Activated CD4-positive, alpha-beta memory T cell treated with anti-CD3 and anti-CD28 coated beads for 36 hours (primary cell): ENCODE results near the gene CFAP119. TPM values are rescaled to one million over a fixed set of nuclear protein-coding genes. Genes with fewer than 3 reads are reported as not detected.

Experiments
- CTCF ChIA-PET: fragments of 350-600 bp; sonication (Branson Sonifier 250); formaldehyde crosslinking; loops from one replicate; lab custom pipeline; 2021; ENCODE audit warnings: antibody characterized with exemption, inconsistent platforms; lab: Charles Lee
- POLR2A ChIA-PET: fragments of 350-600 bp; sonication (Branson Sonifier 250); formaldehyde crosslinking; loops from one replicate; lab custom pipeline; 2021; ENCODE audit warnings: antibody characterized with exemption; lab: Charles Lee
- DNase-seq: peaks from one replicate; pipeline ENCODE4 v3.0.0-alpha.2; 2020
- H3K27ac Mint-ChIP-seq: one replicate; pipeline ENCODE4 v1.8.0; 2021; ENCODE audit warnings: mixed read lengths
- H3K27me3 Mint-ChIP-seq: one replicate; pipeline ENCODE4 v1.8.0; 2021; ENCODE audit warnings: mixed read lengths
- H3K36me3 Mint-ChIP-seq: one replicate; pipeline ENCODE4 v1.8.0; 2021; ENCODE audit warnings: mixed read lengths
- H3K4me1 Mint-ChIP-seq: one replicate; pipeline ENCODE4 v1.8.0; 2021; ENCODE audit warnings: low read depth, mixed read lengths
- H3K4me3 Mint-ChIP-seq: one replicate; pipeline ENCODE4 v1.8.0; 2021; ENCODE audit warnings: mild to moderate bottlenecking, mixed read lengths
- H3K9me3 Mint-ChIP-seq: one replicate; pipeline ENCODE4 v1.8.0; 2021; ENCODE audit warnings: mixed read lengths
- intact Hi-C: fragments of 100-400 bp; cut with micrococcal nuclease; formaldehyde crosslinking; loops from one replicate; pipeline ENCODE4 v1.15.1; 2023
- total RNA-seq, 2 experiments: library from RNA; stranded (reverse); gene quantifications; one replicate each; pipeline ENCODE4 v1.2.3, GENCODE V29; 2021

Gene CFAP119
- total RNA-seq, 2 experiments from 2014 or later = 3.8 to 4.9 TPM

DNA sequence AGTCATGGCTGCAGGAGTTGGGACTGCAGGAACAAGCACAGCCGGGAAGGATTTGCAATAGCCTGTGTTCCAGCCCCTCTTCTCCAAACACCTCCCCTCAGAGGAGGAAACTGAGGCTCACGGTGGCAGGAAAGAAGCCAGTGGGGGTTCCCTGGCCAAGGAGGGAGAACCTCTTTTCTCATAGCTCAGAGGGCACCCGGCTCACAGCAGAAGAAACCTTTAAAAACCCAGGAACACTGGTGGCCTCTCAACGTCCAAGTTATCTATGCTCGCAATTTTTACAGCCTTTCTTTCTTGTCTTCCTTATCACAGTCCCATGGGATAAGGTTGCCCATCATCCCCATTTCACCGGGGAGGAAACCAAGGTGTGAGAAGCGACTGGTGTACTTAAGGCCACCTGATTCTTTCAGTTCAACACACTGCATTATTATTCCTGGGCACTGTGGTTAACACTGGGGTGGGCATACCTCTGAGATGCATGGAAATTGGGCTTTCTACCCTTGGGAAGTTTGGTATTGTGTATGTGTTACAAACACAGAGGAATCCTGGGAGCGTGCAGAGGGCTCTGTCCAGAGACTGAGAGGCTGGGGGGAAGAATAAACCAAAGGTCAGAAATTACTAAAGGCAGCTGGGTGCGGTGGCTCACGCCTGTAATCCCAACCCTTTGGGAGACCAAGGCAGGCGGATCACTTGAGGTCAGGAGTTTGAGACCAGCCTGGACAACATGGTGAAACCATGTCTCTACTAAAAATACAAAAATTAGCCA is 25.9 kb upstream of the CFAP119 start:
- CTCF ChIA-PET = interaction anchor here (1.0 kb wide), 2 partner anchors 18 to 26 kb away, joined by 3 to 4 read pairs; no protein-coding TSS in a partner anchor
- Mint-ChIP-seq H3K27me3 (peaks cover 4% of the 10 kb centered on the region), H3K4me1 (peaks cover 12% of the 10 kb centered on the region), H3K27ac (no peak overlapping the region), H3K9me3 (no peaks in the 10 kb centered on the region), H3K4me3 (peak overlapping the region; percentile 77), H3K36me3 (peaks cover 5% of the 10 kb centered on the region)
- DNase-seq = no peak
- intact Hi-C loops = loop anchor here (1.0 kb wide), 1 partner anchor 19 kb away; no protein-coding TSS in a partner anchor
- POLR2A ChIA-PET = interaction anchor here (1.0 to 1.2 kb wide), 2 partner anchors 11 to 18 kb away, joined by 3 read pairs; no protein-coding TSS in a partner anchor

DNA sequence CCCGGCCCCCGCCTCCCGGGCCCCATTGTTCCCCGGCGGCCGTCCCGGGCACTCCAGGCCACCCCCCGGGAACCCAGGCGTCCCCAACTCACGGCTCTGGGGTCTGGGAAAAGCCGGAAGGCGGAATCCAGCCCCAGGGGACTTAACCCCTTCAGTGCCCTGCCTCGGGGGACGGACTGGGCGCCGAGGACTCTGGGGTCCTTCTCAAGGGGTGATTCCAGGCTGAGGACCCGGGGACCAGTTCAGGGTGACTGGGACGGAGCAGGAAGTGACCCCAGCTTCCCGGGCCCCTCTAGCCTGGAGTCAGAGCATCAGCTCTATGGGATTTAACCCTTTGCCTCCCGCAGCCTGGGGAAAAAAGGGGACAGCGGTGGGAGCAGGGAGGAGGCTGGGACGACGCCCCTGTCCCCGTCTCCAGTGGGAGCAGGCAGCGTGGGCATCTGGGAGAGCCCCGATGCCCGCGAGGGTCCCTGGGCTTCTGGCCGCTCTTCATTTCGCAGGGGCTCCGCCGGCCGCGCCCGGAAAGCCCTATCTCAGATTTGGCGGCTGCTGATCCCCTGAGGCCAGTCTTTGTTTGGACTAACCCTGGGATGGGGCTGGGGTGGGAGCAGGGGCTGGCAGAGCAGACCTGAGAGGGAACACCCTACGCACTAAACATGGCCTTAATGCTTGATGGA is 25.2 kb upstream of the CFAP119 start, which contains the start of gene ZNF629:
ZNF629 (minus strand) TSS at position 270 of the 677 bp plus-strand sequence. CDS start 2,723 bp downstream, outside the sequence.
- Mint-ChIP-seq H3K27ac (no peak within 1 kb of the TSS), H3K9me3 (no peaks in the 10 kb centered on the region), H3K27me3 (peaks cover 4% of the 10 kb centered on the region), H3K4me1 (peaks cover 12% of the 10 kb centered on the region), H3K36me3 (peaks cover 5% of the 10 kb centered on the region), H3K4me3 (peak within 1 kb of the TSS; percentile 77)
- peak; percentile 31 for DNase-seq
- POLR2A ChIA-PET = interaction anchor here (1.0 to 1.2 kb wide), 2 partner anchors 10 to 18 kb away, joined by 3 read pairs; no protein-coding TSS in a partner anchor
- intact Hi-C loops = loop anchor here (1.0 kb wide), 1 partner anchor 19 kb away; no protein-coding TSS in a partner anchor
- CTCF ChIA-PET = interaction anchor here (1.0 kb wide), 2 partner anchors 18 to 27 kb away, joined by 3 to 4 read pairs; no protein-coding TSS in a partner anchor

GRCh38 chr16:30786115-30786935 is 24.5 kb upstream of the CFAP119 start:
- peaks cover 12% of the 10 kb centered on the region for H3K4me1 Mint-ChIP-seq
- H3K27ac Mint-ChIP-seq = no peak overlapping the region
- H3K36me3 Mint-ChIP-seq = peaks cover 5% of the 10 kb centered on the region
- peaks cover 4% of the 10 kb centered on the region for H3K27me3 Mint-ChIP-seq
- intact Hi-C loops = no loop called here
- H3K4me3 Mint-ChIP-seq = peak overlapping the region; percentile 77
- DNase-seq = peak; percentile 30
- CTCF ChIA-PET = interaction anchor here (1.0 kb wide), 2 partner anchors 19 to 28 kb away, joined by 3 to 4 read pairs; no protein-coding TSS in a partner anchor
- no peaks in the 10 kb centered on the region for H3K9me3 Mint-ChIP-seq
- POLR2A ChIA-PET = interaction anchor here (1.0 kb wide), 1 partner anchor 19 kb away, joined by 3 read pairs; no protein-coding TSS in a partner anchor

DNA sequence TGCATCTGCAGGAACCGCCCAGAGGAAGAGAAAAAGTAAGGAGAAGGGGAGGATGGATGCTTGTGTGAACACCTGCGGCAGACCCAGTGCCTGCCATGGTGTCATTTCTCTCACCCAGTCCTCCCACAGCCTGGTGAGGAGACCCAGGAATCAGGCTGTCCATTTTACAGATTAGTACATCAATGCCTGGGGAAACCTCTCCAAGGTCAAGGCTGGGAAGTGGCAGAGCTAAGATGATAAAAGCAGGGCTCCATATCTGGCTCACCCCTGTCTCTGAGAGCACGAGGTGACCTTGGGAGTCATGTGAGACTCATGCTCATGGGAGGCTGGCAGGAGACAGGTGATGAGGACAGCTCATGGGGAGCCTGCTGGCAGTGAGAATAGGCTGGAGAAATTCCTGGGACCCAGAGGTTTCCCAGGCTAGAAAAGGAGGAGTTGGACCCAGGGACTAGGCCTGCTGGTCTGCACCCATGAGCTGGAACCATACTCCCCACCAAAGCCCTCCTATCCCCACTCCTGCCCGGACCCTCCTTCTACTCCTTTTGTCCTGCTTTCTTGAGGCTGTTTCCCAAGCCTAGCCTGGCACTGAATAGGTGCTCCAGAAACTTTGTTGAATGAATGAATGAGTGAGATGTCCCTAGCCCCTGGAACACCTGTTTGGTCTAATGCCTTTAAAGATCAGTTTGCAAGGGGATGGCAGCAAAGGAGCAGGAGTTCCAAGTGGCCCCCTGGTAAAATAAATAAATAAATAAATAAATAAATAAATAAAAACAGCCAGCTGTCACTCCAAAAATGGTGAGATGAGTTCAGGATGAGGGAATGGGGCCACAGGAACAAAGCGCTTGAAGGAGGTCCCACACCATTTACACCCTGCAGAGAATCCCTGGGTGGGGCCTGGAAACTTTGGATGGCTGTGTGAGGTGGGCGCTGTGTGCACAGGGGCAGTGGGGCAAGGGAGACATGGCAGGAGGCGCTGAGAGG is 23.6 kb upstream of the CFAP119 start:
- intact Hi-C loops = no loop called here
- POLR2A ChIA-PET = interaction anchor here (0.6 kb wide), 1 partner anchor 157 kb away, joined by 4 read pairs; no protein-coding TSS in a partner anchor
- peaks cover 4% of the 10 kb centered on the region for H3K27me3 Mint-ChIP-seq
- DNase-seq = no peak
- CTCF ChIA-PET = interaction anchor here (0.6 to 1.3 kb wide), 2 partner anchors 29 to 80 kb away, joined by 3 to 6 read pairs; no protein-coding TSS in a partner anchor
- H3K36me3 Mint-ChIP-seq = peaks cover 5% of the 10 kb centered on the region
- no peaks in the 10 kb centered on the region for H3K9me3 Mint-ChIP-seq
- H3K4me3 Mint-ChIP-seq = peak overlapping the region; percentile 77
- H3K27ac Mint-ChIP-seq = no peak overlapping the region
- peaks cover 12% of the 10 kb centered on the region for H3K4me1 Mint-ChIP-seq

DNA sequence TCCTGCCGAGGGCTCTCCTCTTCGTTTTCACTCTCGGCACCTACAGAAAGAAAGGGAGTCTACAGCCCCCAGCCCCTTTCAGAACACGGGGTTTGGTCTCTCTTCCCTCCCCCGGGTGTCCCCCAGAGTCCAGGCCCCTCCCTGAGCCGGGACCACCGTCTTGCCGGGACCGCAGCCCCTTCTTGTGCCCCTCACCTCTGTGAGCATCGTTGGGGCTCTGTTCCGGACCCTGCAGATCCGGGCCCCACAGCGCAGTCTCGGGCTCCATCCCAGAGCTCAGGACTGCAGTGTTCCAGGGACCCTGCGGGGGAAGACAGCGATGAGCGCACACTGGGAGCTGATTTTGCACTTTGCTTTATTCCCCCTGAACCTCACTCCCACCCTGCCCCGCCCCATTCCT is 22.4 kb upstream of the CFAP119 start:
- CTCF ChIA-PET = interaction anchor here (1.0 to 1.9 kb wide), 2 partner anchors 30 to 158 kb away, joined by 3 to 7 read pairs; no protein-coding TSS in a partner anchor
- Mint-ChIP-seq H3K27me3 (peaks cover 4% of the 10 kb centered on the region), H3K9me3 (no peaks in the 10 kb centered on the region), H3K36me3 (peaks cover 5% of the 10 kb centered on the region), H3K4me3 (no peak overlapping the region), H3K27ac (no peak overlapping the region), H3K4me1 (peaks cover 12% of the 10 kb centered on the region)
- intact Hi-C loops = no loop called here
- DNase-seq = no peak
- POLR2A ChIA-PET = interaction anchor here (0.5 kb wide), 1 partner anchor 28 kb away, joined by 3 read pairs; no protein-coding TSS in a partner anchor

GRCh38 chr16:30783280-30784109 is 21.6 kb upstream of the CFAP119 start:
- Mint-ChIP-seq H3K9me3 (no peaks in the 10 kb centered on the region), H3K4me1 (peaks cover 12% of the 10 kb centered on the region), H3K27me3 (peaks cover 4% of the 10 kb centered on the region), H3K27ac (no peak overlapping the region), H3K4me3 (no peak overlapping the region), H3K36me3 (peaks cover 5% of the 10 kb centered on the region)
- CTCF ChIA-PET = interaction anchor here (1.0 to 1.9 kb wide), 2 partner anchors 31 to 158 kb away, joined by 3 to 7 read pairs; no protein-coding TSS in a partner anchor
- POLR2A ChIA-PET = interaction anchor here (0.5 to 1.2 kb wide), 2 partner anchors 22 to 28 kb away, joined by 3 read pairs; no protein-coding TSS in a partner anchor
- DNase-seq = no peak
- intact Hi-C loops = no loop called here

DNA sequence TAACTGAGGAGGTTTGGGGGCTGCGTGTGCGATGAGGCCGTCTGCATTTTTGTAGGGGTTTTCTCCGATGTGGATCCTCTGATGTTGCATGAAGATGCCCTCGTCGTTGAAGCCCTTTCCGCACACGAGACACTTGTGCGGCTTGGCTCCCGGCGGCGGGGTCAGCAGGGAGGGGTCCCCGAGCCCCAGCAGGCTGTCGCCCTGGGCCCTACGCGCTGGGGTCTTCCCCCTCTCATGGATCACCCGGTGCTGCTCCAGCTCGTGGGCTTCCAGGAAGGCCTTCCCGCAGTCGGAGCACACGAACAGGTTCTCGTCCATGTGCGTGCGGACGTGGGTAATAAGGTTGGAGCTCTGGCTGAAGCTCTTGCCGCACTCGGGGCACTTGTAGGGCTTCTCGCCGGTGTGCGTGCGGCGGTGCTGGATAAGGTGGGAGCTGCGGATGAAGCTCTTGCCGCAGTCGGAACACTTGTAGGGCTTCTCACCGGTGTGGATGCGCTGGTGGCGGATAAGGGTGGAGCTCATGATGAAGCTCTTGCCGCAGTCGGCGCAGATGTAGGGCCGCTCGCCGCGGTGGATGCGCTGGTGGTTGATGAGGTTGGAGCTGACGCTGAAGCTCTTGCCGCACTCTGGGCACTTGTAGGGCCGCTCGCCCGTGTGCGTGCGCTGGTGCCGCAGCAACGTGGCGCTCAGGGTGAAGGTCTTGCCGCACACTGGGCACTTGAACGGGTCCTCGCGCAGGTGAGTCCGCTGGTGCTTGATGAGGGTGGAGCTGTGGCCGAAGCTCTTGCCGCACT is 20.8 kb upstream of the CFAP119 start:
- H3K27me3 Mint-ChIP-seq = peaks cover 4% of the 10 kb centered on the region
- H3K36me3 Mint-ChIP-seq = peaks cover 5% of the 10 kb centered on the region
- CTCF ChIA-PET = interaction anchor here (0.6 to 1.9 kb wide), 2 partner anchors 10 to 31 kb away, joined by 3 to 7 read pairs; no protein-coding TSS in a partner anchor
- no peak for DNase-seq
- intact Hi-C loops = no loop called here
- H3K4me1 Mint-ChIP-seq = peaks cover 12% of the 10 kb centered on the region
- POLR2A ChIA-PET = interaction anchor here (1.2 kb wide), 1 partner anchor 22 kb away, joined by 3 read pairs; no protein-coding TSS in a partner anchor
- no peaks in the 10 kb centered on the region for H3K9me3 Mint-ChIP-seq
- H3K4me3 Mint-ChIP-seq = no peak overlapping the region
- H3K27ac Mint-ChIP-seq = no peak overlapping the region

DNA sequence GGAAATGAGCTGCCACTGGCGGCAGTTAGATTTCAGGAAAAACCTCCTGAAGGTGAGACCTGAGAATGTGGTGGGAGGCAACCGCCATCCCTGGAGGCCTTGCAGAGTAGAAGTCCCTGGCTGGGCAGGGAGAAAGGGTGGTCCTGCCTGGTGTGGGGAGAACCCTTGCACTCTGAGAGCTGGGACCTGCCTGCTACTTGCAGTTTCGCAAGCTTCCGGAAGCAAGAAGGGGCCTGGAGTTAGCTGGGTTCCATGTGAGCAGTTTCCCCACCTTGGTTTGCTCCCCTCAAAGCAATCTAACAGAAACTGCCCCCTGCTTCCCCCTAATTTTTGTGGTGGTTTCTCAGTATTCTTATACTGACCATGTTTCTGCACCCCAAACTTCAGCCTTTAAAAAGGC is 18.7 kb upstream of the CFAP119 start:
- H3K36me3 Mint-ChIP-seq = peaks cover 9% of the 10 kb centered on the region
- no peak overlapping the region for H3K27ac Mint-ChIP-seq
- DNase-seq = no peak
- H3K4me1 Mint-ChIP-seq = peaks cover 8% of the 10 kb centered on the region
- intact Hi-C loops = no loop called here
- no peaks in the 10 kb centered on the region for H3K9me3 Mint-ChIP-seq
- H3K27me3 Mint-ChIP-seq = no peaks in the 10 kb centered on the region
- ChIA-PET POLR2A (no interaction called here), CTCF (no interaction called here)
- H3K4me3 Mint-ChIP-seq = no peak overlapping the region

- H3K4me3 Mint-ChIP-seq = no peak overlapping the region
- peaks cover 12% of the 10 kb centered on the region for H3K4me1 Mint-ChIP-seq
- peaks cover 13% of the 10 kb centered on the region for H3K36me3 Mint-ChIP-seq
- no peak for DNase-seq
- H3K27me3 Mint-ChIP-seq = no peaks in the 10 kb centered on the region
- no peak overlapping the region for H3K27ac Mint-ChIP-seq
- CTCF ChIA-PET = no interaction called here
- POLR2A ChIA-PET = no interaction called here
- intact Hi-C loops = no loop called here
- H3K9me3 Mint-ChIP-seq = no peaks in the 10 kb centered on the region
Observed at GRCh38 chr16:30780021-30780420, 18.2 kb upstream of the CFAP119 start.
